Thyroid gland (tissue), 4 donors: ENCODE data around the gene MYO15A. TPM values are rescaled to one million over a fixed set of nuclear protein-coding genes. Genes with fewer than 3 reads are reported as not detected.

ENCODE experiments used
- DNase-seq, 2 donors: peaks; one replicate each; pipeline ENCODE4 v3.0.0-alpha.2; 2019
- H3K27ac ChIP-seq, 3 donors: fragments of 200-600 bp; sonication (generic); 1 replicate in 2 of 3; 2 replicates in 1 of 3; pipeline ENCODE4 v1.5.1; 2016 to 2019; ENCODE audit warnings: mild to moderate bottlenecking in 1 of 3, moderate library complexity in 1 of 3
- H3K27me3 ChIP-seq: fragments of 200-600 bp; sonication (generic); one replicate; pipeline ENCODE4 v1.5.1; 2019
- H3K36me3 ChIP-seq, 2 donors: fragments of 200-600 bp; sonication (generic); one replicate each; pipeline ENCODE4 v1.5.1; 2016 to 2019
- H3K4me1 ChIP-seq, 2 donors: fragments of 200-600 bp; sonication (generic); one replicate each; pipeline ENCODE4 v1.5.1; 2017 to 2019
- H3K4me3 ChIP-seq, 3 donors: fragments of 200-600 bp; sonication (generic); replicated peaks in 1 of 3; 1 replicate in 2 of 3; 2 replicates in 1 of 3; pipeline ENCODE4 v1.5.1; 2016; ENCODE audit warnings: mild to moderate bottlenecking in 1 of 3
- H3K9me3 ChIP-seq: fragments of 200-600 bp; sonication (generic); one replicate; pipeline ENCODE4 v1.5.1; 2017
- POLR2A ChIP-seq, 2 donors: fragments of 450-650 bp; IDR thresholded peaks; one replicate each; pipeline ENCODE4 v1.6.1; 2017; ENCODE audit warnings: antibody characterized with exemption in 2 of 2, mild to moderate bottlenecking in 2 of 2, moderate library complexity in 1 of 2
- WGBS, 2 donors: methylation state at CpG; one replicate each; pipeline ENCODE4 v1.1.5; 2017; 5-methylcytosine and 5-hydroxymethylcytosine counted together
- intact Hi-C: fragments of 100-400 bp; cut with DNase I; formaldehyde crosslinking; loops from one replicate; pipeline ENCODE4 v1.15.1; 2023
- total RNA-seq, 4 donors: library from RNA; depleted of rRNA; stranded (reverse); fragments of >200 nt; gene quantifications; one replicate each; pipeline ENCODE4 v1.2.3, GENCODE V29; 2016
- TF ChIP-seq, protein P1 (sequence below), 6 experiments: fragments of 200-600 bp in 3 of 6; fragments of 450-650 bp in 3 of 6; sonication (generic) in 3 of 6; IDR thresholded peaks; one replicate each; pipeline ENCODE4 v1.5.1; 2016 to 2019; ENCODE audit warnings: antibody characterized with exemption in 6 of 6, mild to moderate bottlenecking in 2 of 6, inconsistent platforms in 1 of 6, moderate library complexity in 1 of 6

The MYO15A gene
- total RNA-seq, 4 donors from 2014 or later, result 1.3 to 3.6 (median 1.7) TPM

DNA sequence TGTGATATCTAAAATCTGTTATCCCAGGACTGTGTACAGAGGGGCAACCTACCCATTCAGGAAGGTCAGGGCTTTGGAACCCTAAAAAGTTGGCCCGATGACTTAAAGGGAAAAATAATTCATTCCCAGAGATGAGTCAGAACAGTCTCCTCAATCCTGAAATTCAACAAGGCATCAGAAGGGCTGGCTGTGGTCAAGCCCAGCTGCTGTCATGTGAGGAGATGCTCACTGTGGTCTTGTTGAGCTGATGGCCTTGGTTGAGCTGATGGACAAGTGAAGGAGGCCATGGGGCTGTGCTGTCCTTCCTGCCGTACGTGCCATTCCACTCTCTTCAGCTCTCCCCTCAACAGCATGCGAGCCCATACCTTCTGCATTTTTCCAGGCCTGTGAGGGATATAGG, 41.7 kb upstream of the MYO15A start:
- peaks cover 17 to 25% of the 10 kb centered on the region in 2 donors for H3K36me3 ChIP-seq
- intact Hi-C loops, result no loop called here
- H3K4me3 ChIP-seq, result no peak overlapping the region
- no peak for DNase-seq
- TF ChIP-seq POLR2A (IDR thresholded peaks at IDR 0.05), result no peak
- TF ChIP-seq, protein P1, sequence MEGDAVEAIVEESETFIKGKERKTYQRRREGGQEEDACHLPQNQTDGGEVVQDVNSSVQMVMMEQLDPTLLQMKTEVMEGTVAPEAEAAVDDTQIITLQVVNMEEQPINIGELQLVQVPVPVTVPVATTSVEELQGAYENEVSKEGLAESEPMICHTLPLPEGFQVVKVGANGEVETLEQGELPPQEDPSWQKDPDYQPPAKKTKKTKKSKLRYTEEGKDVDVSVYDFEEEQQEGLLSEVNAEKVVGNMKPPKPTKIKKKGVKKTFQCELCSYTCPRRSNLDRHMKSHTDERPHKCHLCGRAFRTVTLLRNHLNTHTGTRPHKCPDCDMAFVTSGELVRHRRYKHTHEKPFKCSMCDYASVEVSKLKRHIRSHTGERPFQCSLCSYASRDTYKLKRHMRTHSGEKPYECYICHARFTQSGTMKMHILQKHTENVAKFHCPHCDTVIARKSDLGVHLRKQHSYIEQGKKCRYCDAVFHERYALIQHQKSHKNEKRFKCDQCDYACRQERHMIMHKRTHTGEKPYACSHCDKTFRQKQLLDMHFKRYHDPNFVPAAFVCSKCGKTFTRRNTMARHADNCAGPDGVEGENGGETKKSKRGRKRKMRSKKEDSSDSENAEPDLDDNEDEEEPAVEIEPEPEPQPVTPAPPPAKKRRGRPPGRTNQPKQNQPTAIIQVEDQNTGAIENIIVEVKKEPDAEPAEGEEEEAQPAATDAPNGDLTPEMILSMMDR (IDR thresholded peaks at IDR 0.05), result no peak
- no peaks in the 10 kb centered on the region for H3K27me3 ChIP-seq
- H3K9me3 ChIP-seq, result no peaks in the 10 kb centered on the region
- H3K27ac ChIP-seq, result no peak overlapping the region
- H3K4me1 ChIP-seq, result peaks cover 0 to 6% of the 10 kb centered on the region in 2 donors
- WGBS, 2 donors, result 95 to 100% methylated on average over 4 of the region's 4 CpGs

DNA sequence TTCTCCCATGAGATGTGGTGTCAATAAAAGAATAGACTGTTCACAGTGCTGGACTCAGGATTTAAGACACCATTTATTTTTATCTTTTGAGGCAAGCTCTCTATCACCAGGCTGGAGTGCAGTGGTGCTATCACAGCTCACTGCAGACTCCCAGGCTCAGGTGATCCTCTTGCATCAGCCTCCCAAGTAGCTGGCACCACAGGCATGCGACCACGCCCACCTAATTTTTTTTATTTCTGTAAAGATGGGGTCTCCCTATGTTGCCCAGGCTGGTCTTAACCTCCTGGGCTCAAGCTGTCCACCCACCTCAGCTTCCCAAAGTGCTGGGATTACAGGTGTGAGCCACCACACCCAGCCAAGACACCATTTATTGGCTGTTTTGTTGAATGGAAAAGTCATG, 39.5 kb upstream of the MYO15A start:
- Histone ChIP-seq H3K4me3 (no peak overlapping the region), H3K9me3 (no peaks in the 10 kb centered on the region), H3K27ac (no peak overlapping the region), H3K4me1 (peaks cover 0 to 6% of the 10 kb centered on the region in 2 donors), H3K27me3 (no peaks in the 10 kb centered on the region), H3K36me3 (peaks cover 10 to 11% of the 10 kb centered on the region in 2 donors)
- no peak for DNase-seq
- 95 to 100% methylated on average over 2 of the region's 2 CpGs for WGBS, 2 donors
- TF ChIP-seq, protein P1 (IDR thresholded peaks at IDR 0.05), result no peak
- TF ChIP-seq POLR2A (IDR thresholded peaks at IDR 0.05), result no peak
- intact Hi-C loops, result no loop called here

DNA sequence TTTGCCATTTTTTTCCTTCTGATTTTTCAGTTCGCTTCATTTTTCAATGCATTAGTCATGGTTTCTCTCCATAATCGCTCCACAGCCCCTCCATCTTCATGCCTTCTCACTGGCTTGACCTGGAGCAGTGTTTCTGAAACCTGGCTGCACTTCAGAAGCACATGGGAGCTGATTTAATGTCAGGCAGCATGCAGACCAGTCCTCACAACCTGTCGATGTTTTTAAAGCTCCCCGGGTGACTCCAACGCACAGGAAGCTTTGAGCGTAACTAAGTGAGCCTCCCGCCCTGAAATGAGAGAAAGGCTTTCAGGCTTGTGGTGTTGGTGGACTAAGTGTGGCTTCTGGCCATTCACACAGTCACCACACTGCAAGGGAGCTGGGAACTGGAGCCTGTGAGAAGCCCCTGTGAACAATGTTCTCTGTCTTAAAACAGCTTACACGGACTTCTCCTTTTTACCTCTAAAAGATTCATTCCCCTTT, 37.7 kb upstream of the MYO15A start:
- DNase-seq, result peak; percentile 43 to 44
- no peak overlapping the region for H3K4me3 ChIP-seq
- no peak overlapping the region for H3K27ac ChIP-seq
- peaks cover 0 to 2% of the 10 kb centered on the region in 2 donors for H3K36me3 ChIP-seq
- no peaks in the 10 kb centered on the region for H3K27me3 ChIP-seq
- H3K9me3 ChIP-seq, result no peaks in the 10 kb centered on the region
- TF ChIP-seq, protein P1 (IDR thresholded peaks at IDR 0.05), result no peak
- no peak for TF ChIP-seq POLR2A (IDR thresholded peaks at IDR 0.05)
- intact Hi-C loops, result no loop called here
- WGBS, 2 donors, result 7 to 9% methylated on average over 8 of the region's 8 CpGs
- H3K4me1 ChIP-seq, result peaks cover 0 to 6% of the 10 kb centered on the region in 2 donors

DNA sequence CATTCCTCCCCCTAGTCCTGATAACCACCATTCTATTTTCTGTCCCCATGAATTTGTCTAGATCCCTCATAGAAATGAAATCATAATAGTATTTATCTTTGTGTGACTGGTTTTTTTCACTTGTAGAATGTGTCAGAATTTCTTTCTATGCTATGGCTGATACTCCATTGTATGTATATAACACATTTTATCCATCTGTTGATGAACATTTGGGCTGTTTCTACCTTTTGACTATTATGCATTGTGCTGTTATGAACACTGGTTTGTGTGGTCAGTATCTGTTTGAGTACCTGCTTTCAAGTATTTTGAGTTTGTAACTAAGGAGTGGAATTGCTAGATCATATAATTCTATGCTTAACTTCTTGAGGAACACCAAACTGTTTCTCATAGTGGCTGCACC, 36.8 kb upstream of the MYO15A start:
- TF ChIP-seq, protein P1 (IDR thresholded peaks at IDR 0.05), result no peak
- no peak for TF ChIP-seq POLR2A (IDR thresholded peaks at IDR 0.05)
- no peak overlapping the region for H3K27ac ChIP-seq
- H3K4me3 ChIP-seq, result no peak overlapping the region
- H3K27me3 ChIP-seq, result no peaks in the 10 kb centered on the region
- intact Hi-C loops, result no loop called here
- H3K36me3 ChIP-seq, result no peaks in the 10 kb centered on the region
- H3K9me3 ChIP-seq, result no peaks in the 10 kb centered on the region
- peaks cover 0 to 6% of the 10 kb centered on the region in 2 donors for H3K4me1 ChIP-seq
- DNase-seq, result no peak

DNA sequence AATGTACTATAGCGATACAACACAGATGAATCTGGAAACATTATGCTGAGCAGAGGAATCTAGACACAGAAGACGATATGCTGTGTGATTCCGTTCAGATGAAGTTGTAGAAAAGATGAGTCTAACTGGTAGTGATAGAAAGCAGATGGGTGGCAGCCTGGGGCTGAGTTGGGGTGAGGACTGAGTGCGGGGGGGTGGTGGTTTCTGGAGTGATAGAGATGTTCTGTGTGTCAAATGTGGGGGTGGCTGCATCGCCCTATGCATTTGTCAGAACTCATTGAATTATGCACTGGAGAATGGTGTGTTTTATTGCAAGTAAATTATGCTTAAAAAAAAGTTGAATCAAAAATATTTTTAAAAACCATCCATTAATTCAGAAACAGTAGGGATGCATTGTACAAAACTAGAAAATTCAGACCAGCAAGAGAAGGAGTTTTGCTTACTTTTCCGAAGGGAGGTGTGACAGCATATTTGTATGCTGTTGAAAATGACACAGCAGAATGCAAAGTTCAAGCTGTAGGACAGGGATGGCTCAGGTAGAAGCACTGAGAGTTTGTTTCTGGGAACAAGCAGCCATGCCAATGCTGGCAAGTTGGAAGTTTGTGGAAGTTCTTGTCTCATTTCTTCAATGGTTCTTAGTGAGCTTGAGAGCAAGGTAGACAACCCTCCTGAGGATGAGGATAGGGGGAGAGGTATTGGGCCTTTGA, 33.8 kb upstream of the MYO15A start:
- intact Hi-C loops, result no loop called here
- no peaks in the 10 kb centered on the region for H3K27me3 ChIP-seq
- no peak overlapping the region for H3K4me3 ChIP-seq
- H3K4me1 ChIP-seq, result peaks cover 0 to 6% of the 10 kb centered on the region in 2 donors
- TF ChIP-seq, protein P1 (IDR thresholded peaks at IDR 0.05), result no peak
- no peak for TF ChIP-seq POLR2A (IDR thresholded peaks at IDR 0.05)
- no peak overlapping the region for H3K27ac ChIP-seq
- H3K36me3 ChIP-seq, result no peaks in the 10 kb centered on the region
- no peaks in the 10 kb centered on the region for H3K9me3 ChIP-seq
- WGBS, 2 donors, result 85 to 91% methylated on average over 6 of the region's 6 CpGs
- no peak for DNase-seq
